Stimulated activated CD4-positive, alpha-beta T cell treated with anti-CD3 and anti-CD28 coated beads, Interleukin-1b, Interleukin-23, amount 100 ng/mL, for 1 hour (primary cell): Measurements from ENCODE around the gene DDX10.

Source experiments
- DNase-seq, 2 donors: peaks; one replicate each; pipeline ENCODE4 v3.0.0-alpha.2; 2020; ENCODE audit warnings: low read depth in 2 of 2

DDX10 gene

GRCh38 chr11:108654994-108655631 is 9.8 kb upstream of the DDX10 start:
- no peak for DNase-seq

DNA sequence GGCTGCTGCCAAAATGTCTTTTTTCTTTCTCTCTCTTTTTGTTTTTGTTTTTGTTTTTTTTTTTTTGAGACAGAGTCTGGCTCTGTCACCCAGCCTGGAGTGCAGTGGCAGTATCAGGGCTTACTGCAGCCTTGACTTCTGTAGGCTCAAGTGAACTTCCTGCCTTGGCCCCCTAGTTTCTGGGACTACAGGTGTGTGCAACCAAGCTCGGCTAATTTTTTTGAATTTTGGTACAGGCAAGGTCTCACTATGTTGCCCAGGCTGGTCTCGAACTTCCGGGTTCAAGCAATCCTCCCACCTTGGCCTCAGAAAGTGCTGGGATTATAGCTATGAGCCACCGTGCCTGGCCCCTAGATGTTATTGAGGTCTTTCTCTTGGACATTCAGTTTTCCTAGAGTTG is 2.2 kb upstream of the DDX10 start:
- no peak for DNase-seq

DNA sequence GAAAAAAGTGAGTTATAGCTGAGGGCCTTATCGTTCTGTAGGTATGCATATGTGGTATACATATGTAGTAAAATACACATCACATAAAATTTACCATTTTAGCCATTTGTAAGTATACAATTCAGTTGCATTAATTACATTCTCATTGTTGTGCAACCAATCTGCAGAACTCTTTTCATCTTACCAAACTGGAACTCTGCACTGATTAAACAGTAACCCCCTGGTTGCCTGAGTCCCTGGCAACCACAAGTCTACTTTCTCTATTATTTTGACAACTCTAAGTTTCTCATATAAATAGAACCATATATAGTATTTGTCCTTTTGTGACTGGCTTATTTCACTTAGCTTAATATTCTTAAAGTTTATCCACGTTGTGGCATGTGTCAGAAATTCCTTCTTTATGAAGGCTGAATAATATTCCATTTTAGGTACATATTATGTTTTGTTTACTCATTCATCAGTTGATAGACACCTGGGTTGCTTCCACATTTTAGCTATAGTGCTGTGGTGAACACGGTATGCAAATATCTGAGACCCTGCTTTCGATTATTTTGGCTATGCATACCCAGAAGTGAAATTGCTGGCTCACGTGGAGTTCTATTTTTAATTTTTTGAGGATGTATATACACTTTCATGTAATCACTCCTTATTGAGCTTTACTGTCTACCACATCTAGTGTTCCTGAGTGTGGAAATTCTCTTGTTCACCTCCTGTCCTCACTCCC is 1.6 kb upstream of the DDX10 start:
- no peak for DNase-seq

DNA sequence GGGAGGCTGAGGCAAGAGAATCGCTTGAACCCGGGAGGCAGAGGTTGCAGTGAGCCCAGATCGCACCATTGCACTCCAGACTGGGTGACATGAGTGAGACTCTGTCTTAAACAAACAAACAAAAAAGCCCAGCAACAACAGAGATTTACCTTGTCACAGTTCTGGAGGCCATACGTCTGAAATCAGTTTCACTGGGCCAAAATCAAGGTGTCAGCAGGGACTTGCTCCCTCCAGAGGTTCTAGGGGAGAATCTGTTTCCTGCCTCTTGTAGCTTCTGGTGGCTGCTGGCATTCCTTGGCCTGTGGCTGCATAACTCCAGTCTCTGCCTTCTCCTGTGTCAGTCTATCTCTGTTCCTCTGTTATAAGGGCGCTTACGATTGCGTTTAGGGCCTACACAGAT is 1.5 kb downstream of the DDX10 start:
- no peak for DNase-seq

GRCh38 chr11:108669286-108669685 is 4.4 kb downstream of the DDX10 start:
- no peak for DNase-seq

- DNase-seq = no peak
These were observed 4.8 kb downstream of the DDX10 start for GRCh38 chr11:108669711-108670110.

DNA sequence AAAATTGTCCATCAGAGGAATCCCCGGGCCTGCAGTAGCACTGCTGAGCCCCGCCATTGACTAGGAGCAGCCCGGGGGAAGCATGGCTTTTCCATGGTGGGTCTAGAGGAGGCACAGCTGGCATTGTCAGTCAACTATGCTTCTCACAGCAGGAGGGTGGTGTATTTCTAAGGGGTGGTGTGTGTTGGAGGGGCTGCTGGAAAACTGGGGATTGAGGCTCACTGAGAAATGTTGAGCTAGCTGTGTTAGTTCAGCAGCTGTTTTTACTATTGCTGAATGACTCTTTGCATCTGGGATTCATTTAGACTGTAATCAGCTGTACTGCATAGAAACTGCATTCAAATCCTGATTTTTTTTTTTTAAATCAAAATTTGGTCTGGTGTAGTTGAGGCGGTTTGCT is 5.6 kb downstream of the DDX10 start:
- DNase-seq = no peak

DNA sequence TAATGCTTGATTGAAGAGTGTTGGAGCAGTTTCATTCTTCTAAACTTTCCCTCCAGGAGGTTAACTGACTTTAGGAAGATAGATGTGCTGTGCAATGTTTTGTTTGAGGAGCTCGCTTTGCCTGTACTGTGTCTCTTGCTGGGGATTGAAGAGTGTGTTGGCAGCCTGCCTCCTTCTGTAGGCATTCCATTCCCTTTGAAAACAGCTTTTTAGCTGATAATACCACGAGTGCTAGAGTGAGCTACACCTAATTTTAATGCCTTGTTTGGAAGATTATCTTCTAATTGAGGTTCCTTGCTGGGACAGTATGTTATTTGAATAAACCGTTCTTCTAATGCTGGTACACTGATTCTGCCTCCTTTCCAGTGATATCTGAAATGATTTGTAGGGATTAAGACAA is 7.2 kb downstream of the DDX10 start:
- no peak for DNase-seq

- no peak for DNase-seq
These were observed 7.9 kb downstream of the DDX10 start for GRCh38 chr11:108672786-108673185.

GRCh38 chr11:108679045-108679444 is 14.2 kb downstream of the DDX10 start:
- DNase-seq = no peak

- no peak for DNase-seq
These were observed 15.4 kb downstream of the DDX10 start for GRCh38 chr11:108680271-108680670.

DNA sequence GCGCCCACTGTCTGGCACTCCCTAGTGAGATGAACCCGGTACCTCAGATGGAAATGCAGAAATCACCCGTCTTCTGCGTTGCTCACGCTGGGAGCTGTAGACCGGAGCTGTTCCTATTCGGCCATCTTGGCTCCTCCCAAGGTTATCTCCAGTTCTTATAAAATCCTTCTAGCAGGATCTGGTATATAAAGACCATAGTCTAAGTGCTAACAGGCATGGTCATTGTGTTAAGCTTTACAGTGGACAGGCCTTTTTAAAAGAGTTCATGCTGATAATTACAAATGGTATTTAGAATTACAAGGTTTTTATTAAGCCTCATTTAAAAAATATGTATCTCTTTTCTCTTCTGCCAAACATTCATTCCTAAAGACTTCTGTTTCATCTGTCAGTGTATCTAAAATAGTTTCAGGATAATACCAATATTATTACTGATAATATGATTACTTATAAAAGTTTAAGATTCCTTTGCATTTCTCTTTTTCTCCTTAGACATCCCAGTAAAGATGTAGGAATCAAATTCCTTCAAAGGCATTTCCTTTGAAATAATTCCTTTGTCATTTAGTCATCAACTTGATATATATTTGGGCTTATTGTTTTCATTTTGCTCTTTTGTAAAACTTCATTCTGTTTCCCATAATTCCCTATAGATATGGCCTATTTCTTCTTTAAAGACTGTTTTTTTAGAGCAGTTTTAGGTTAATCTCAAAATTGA is 20.7 kb downstream of the DDX10 start:
- no peak for DNase-seq

DNA sequence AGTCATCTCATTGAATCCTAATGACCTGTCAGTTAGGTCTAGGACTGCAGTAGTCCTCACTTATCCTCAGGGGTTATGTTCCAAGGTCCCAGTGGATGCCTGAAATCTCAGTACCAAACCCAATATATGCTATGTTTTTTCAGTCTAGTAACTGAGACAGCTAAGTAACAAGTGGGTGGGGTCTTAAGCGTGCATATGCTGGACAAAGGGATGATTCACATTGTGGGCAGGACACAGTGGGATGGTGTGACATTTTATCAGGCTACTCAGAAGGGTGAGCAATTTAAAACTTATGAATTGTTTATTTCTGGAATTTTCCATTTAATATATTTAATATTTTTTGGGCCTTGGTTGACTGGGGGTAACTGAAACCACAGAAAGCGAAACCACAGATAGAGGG is 29.0 kb downstream of the DDX10 start:
- DNase-seq = no peak

GRCh38 chr11:108694846-108695245 is 30.0 kb downstream of the DDX10 start:
- DNase-seq = no peak

DNA sequence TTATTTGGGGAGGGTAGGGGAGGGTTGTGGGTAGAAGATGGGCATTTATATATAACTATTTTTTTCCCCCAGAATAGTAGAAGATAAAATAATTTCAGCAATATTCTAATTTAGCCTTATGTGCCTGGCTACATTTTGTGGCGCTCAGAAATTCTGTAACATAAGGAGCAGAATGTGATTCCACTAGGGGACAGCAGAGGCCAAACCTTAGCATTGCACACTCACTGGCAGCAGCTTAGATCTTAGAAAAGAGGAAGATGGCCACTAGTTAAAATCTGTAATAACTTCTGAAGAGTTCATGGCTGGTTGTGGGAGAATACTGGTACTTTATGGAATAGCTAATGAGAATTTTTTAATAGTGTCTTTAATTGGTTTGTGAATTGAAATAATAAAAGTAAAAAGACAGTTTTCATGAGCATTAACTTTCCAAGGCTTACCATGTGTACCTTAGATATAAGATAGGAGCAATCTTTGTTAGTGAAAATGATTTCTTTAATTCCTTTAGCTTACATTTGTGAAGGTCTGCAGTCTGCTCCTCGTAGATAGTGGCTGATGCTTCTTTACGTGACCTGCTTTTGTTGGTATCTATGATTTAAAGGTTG is 33.1 kb downstream of the DDX10 start:
- DNase-seq = no peak

DNA sequence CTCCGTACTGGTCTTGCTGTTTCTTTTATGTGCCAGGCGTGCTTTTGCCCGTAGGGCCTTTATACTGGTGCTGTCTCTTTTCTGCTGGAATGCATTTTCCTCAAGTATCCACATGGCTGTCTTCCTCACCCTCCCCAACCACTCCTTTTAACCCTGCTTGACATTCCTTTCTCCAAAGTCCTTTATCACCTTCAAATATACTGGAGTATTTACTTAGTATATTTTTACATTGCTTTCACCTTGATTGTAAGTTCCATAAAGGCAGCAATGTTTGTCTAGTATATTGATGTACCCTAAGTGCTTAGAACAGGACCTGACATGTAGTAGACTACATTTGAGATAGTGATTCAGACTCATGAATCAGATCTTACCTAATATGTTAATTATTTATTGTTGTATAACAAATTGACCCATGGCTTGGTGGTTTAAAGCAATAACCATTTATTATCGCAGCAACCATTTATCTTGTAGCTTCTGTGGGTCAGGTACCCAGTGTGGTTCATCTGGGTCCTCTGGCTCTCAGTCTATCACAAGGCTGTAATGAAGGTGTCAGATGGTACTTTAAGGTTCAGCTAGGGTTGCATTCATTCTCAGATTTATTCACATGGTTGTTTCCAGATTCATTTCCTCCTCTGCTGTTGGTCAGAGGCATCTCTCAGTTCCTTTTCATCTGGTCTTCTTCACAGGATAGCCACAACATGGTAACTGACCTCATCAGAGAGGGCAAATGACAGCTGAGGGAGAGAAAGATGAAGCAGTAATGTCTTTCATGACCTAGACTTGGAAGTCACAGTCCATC is 34.2 kb downstream of the DDX10 start:
- DNase-seq = no peak

GRCh38 chr11:108703916-108704315 is 39.0 kb downstream of the DDX10 start:
- DNase-seq = no peak

DNA sequence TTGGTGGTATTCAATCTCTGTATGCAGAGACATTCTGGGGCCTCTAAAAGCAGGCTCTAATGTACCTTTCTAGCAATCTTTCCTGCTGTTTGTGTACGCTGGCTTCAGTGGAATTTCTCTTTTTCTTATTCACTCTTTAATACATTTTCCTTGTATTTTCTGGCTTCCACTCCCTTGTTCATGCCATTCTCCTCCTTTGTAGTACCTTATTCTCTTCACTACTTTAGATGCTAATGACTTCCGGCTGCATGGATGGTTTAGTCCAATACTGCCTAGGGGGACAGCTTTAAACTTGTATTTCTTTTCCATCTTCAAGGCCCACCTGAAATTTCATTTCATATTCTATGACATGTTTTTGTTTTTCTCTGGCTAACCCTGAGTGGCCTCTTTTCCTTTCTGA is 40.2 kb downstream of the DDX10 start:
- DNase-seq = no peak

GRCh38 chr11:108708173-108708572 is 43.3 kb downstream of the DDX10 start:
- no peak for DNase-seq

GRCh38 chr11:108709741-108710140 is 44.9 kb downstream of the DDX10 start:
- no peak for DNase-seq

DNA sequence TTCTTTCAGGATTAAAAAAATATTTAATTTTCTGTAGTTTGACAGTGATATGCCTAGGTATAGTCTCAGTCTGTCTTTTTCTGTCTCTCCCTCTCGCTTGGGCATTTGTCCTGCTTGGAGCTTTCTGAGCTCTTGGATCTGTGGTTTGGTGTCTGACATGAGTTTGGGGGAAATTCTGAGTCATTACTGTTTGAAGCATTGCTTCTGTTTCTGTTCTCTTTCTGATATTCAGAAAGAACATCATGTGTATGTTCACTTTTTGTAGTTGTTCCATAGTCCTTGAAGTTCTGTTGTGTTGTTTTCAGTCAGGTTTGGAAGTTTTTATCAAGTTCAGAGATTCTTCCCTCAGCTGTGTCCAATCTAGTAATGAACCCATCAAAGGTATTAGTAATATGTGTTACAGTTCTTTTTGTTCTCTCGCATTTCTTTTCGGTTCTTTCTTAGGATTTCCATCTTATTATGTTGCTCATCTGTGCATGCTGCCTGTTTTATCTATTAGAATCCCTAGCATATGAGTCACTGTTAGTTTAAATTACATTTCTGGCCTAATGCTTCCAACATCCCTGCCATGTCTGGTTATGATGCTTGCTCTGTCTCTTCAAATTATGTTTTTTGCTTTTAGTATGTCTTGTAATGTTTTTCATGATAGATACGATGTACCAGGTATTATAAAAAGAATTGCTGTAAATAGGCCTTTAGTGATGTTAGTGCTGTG is 48.4 kb downstream of the DDX10 start:
- DNase-seq = no peak
